HG03342 (cell line): ENCODE results near the gene OR6N1.

Experiments
- ATAC-seq: cut with Tn5 transposase; IDR thresholded peaks from one replicate; pipeline ENCODE4 v1.9.1; 2021; ENCODE audit warnings: mild to moderate bottlenecking, moderate library complexity; ENCODE audit not compliant: unreplicated experiment

The OR6N1 gene

GRCh38 chr1:158771950-158772866 is at the start of gene OR6N1:
Gene OR6N1, minus strand, starts transcription at chr1:158772195. Its CDS starts 5,513 bp downstream, at chr1:158766682.
- ATAC-seq: no peak

- no peak for ATAC-seq
These were observed 49.7 kb upstream of the OR6N1 start for GRCh38 chr1:158821723-158822122.

- peak; percentile 74 for ATAC-seq
These were observed 47.8 kb upstream of the OR6N1 start for GRCh38 chr1:158819461-158820443.

GRCh38 chr1:158818975-158819431 is 47.0 kb upstream of the OR6N1 start:
- no peak for ATAC-seq

GRCh38 chr1:158818560-158818959 is 46.6 kb upstream of the OR6N1 start:
- ATAC-seq: no peak

GRCh38 chr1:158814970-158815369 is 43.0 kb upstream of the OR6N1 start:
- ATAC-seq: no peak

GRCh38 chr1:158813164-158813563 is 41.2 kb upstream of the OR6N1 start:
- no peak for ATAC-seq

- no peak for ATAC-seq
These were observed 40.3 kb upstream of the OR6N1 start for GRCh38 chr1:158812336-158812735.

- no peak for ATAC-seq
These were observed 38.3 kb upstream of the OR6N1 start for GRCh38 chr1:158810311-158810710.

GRCh38 chr1:158809862-158810261 is 37.9 kb upstream of the OR6N1 start:
- ATAC-seq: no peak

- no peak for ATAC-seq
These were observed 37.3 kb upstream of the OR6N1 start for GRCh38 chr1:158809256-158809655.

GRCh38 chr1:158806916-158807536 is 35.0 kb upstream of the OR6N1 start:
- ATAC-seq: no peak

- ATAC-seq: no peak
These were observed 31.7 kb upstream of the OR6N1 start for GRCh38 chr1:158803678-158804077.

GRCh38 chr1:158801396-158801795 is 29.4 kb upstream of the OR6N1 start:
- no peak for ATAC-seq

- no peak for ATAC-seq
These were observed 28.5 kb upstream of the OR6N1 start for GRCh38 chr1:158800526-158800925.

GRCh38 chr1:158799689-158800088 is 27.7 kb upstream of the OR6N1 start:
- ATAC-seq: no peak

- ATAC-seq: no peak
These were observed 26.5 kb upstream of the OR6N1 start for GRCh38 chr1:158798531-158798930.

- no peak for ATAC-seq
These were observed 22.3 kb upstream of the OR6N1 start for GRCh38 chr1:158794247-158794646.

GRCh38 chr1:158793604-158794003 is 21.6 kb upstream of the OR6N1 start:
- no peak for ATAC-seq

GRCh38 chr1:158781104-158781503 is 9.1 kb upstream of the OR6N1 start, which contains the start of gene OR6N2:
Gene OR6N2, minus strand, starts transcription at chr1:158781204. Its CDS starts 3,569 bp downstream, at chr1:158777635.
- no peak for ATAC-seq

GRCh38 chr1:158754420-158754819 is 17.6 kb downstream of the OR6N1 start, which contains the start of gene OR6K6:
Gene OR6K6, plus strand, starts transcription at chr1:158754720. Its CDS starts 168 bp downstream, at chr1:158754888.
- no peak for ATAC-seq
